Activated T-cell treated with anti-CD3 and anti-CD28 coated beads, Interleukin-2, amount 50 U/mL, for 4 hours (primary cell): Measurements from ENCODE around the gene PUM1. TPM values are rescaled to one million over a fixed set of nuclear protein-coding genes. Genes with fewer than 3 reads are reported as not detected.
"Not testable (repeated sequence)": the region's sequence is repeated elsewhere in the genome, so short reads cannot be mapped to it uniquely, and the experiment has no call there.

Experiments used
- ATAC-seq, 2 donors: fragments of 200-7000 bp; cut with Tn5 transposase; one replicate each; pipeline ENCODE4 v1.10.0; 2021
- DNase-seq: peaks from one replicate; pipeline ENCODE4 v3.0.0-alpha.2; 2020
- H3K27me3 Mint-ChIP-seq: one replicate; pipeline ENCODE4 v1.8.0; 2021; ENCODE audit warnings: low read depth, mixed read lengths
- H3K36me3 Mint-ChIP-seq: one replicate; pipeline ENCODE4 v1.8.0; 2022; ENCODE audit warnings: mixed read lengths; ENCODE audit not compliant: insufficient read depth
- H3K4me1 Mint-ChIP-seq: one replicate; pipeline ENCODE4 v1.8.0; 2021; ENCODE audit warnings: low read depth, mixed read lengths
- H3K4me3 Mint-ChIP-seq: one replicate; pipeline ENCODE4 v1.8.0; 2021; ENCODE audit warnings: mild to moderate bottlenecking, moderate library complexity, mixed read lengths
- H3K9me3 Mint-ChIP-seq: one replicate; pipeline ENCODE4 v1.8.0; 2021; ENCODE audit warnings: mixed read lengths
- total RNA-seq, 3 donors: library from RNA; stranded (reverse); gene quantifications; one replicate each; pipeline ENCODE4 v1.2.1, GENCODE V29; 2021

Gene PUM1
- total RNA-seq, 3 donors from 2014 or later = 104 to 113 (median 110) TPM

- DNase-seq = no peak
- no peak overlapping the region for H3K4me3 Mint-ChIP-seq
- no peaks in the 10 kb centered on the region for H3K9me3 Mint-ChIP-seq
- peaks cover 2% of the 10 kb centered on the region for H3K27me3 Mint-ChIP-seq
- H3K4me1 Mint-ChIP-seq = no peaks in the 10 kb centered on the region
- no peak for ATAC-seq
- H3K36me3 Mint-ChIP-seq = no peaks in the 10 kb centered on the region
These were observed 16.9 kb upstream of the PUM1 start for GRCh38 chr1:31082385-31082784.

- no peaks in the 10 kb centered on the region for H3K27me3 Mint-ChIP-seq
- no peaks in the 10 kb centered on the region for H3K36me3 Mint-ChIP-seq
- no peaks in the 10 kb centered on the region for H3K4me1 Mint-ChIP-seq
- no peak overlapping the region for H3K4me3 Mint-ChIP-seq
- H3K9me3 Mint-ChIP-seq = no peaks in the 10 kb centered on the region
- ATAC-seq (no peak), DNase-seq (no peak)
These were observed 7.5 kb upstream of the PUM1 start for GRCh38 chr1:31073044-31073443.

- Mint-ChIP-seq H3K4me3 (no peak overlapping the region), H3K27me3 (no peaks in the 10 kb centered on the region), H3K9me3 (no peaks in the 10 kb centered on the region), H3K36me3 (no peaks in the 10 kb centered on the region), H3K4me1 (no peaks in the 10 kb centered on the region)
- DNase-seq = no peak
- no peak for ATAC-seq
These were observed 6.8 kb upstream of the PUM1 start for GRCh38 chr1:31072304-31072746.

GRCh38 chr1:31069392-31069791 lies 3.9 kb upstream of the PUM1 start:
- Mint-ChIP-seq H3K4me1 (peaks cover 3% of the 10 kb centered on the region), H3K4me3 (no peak overlapping the region), H3K36me3 (no peaks in the 10 kb centered on the region), H3K9me3 (no peaks in the 10 kb centered on the region), H3K27me3 (no peaks in the 10 kb centered on the region)
- DNase-seq (no peak), ATAC-seq (no peak)

GRCh38 chr1:31064718-31065309 lies 703 bp downstream of the PUM1 start:
- ATAC-seq (peak in 1 of 2 donors; percentile 7), DNase-seq (peak; percentile 6)
- Mint-ChIP-seq H3K27me3 (no peaks in the 10 kb centered on the region), H3K36me3 (peaks cover 5% of the 10 kb centered on the region), H3K4me1 (peaks cover 27% of the 10 kb centered on the region), H3K4me3 (peak overlapping the region; percentile 97), H3K9me3 (no peaks in the 10 kb centered on the region)

- peaks cover 8% of the 10 kb centered on the region for H3K36me3 Mint-ChIP-seq
- peak overlapping the region; percentile 97 for H3K4me3 Mint-ChIP-seq
- ATAC-seq (no peak), DNase-seq (no peak)
- peaks cover 31% of the 10 kb centered on the region for H3K4me1 Mint-ChIP-seq
- H3K9me3 Mint-ChIP-seq = no peaks in the 10 kb centered on the region
- H3K27me3 Mint-ChIP-seq = no peaks in the 10 kb centered on the region
These were observed 1.3 kb downstream of the PUM1 start for GRCh38 chr1:31064111-31064717.

GRCh38 chr1:31063631-31064030 lies 1.9 kb downstream of the PUM1 start:
- DNase-seq = no peak

GRCh38 chr1:31062867-31063380 lies 2.6 kb downstream of the PUM1 start:
- H3K4me3 Mint-ChIP-seq = peak overlapping the region; percentile 97
- H3K9me3 Mint-ChIP-seq = no peaks in the 10 kb centered on the region
- ATAC-seq (no peak), DNase-seq (no peak)
- peaks cover 44% of the 10 kb centered on the region for H3K4me1 Mint-ChIP-seq
- peaks cover 18% of the 10 kb centered on the region for H3K36me3 Mint-ChIP-seq
- no peaks in the 10 kb centered on the region for H3K27me3 Mint-ChIP-seq

More at GRCh38 chr1:31063631-31064030, 1.9 kb downstream of the PUM1 start:
- no peaks in the 10 kb centered on the region for H3K27me3 Mint-ChIP-seq
- no peaks in the 10 kb centered on the region for H3K9me3 Mint-ChIP-seq
- peaks cover 37% of the 10 kb centered on the region for H3K4me1 Mint-ChIP-seq
- H3K4me3 Mint-ChIP-seq = peak overlapping the region; percentile 97
- H3K36me3 Mint-ChIP-seq = peaks cover 12% of the 10 kb centered on the region
- ATAC-seq = no peak

- Mint-ChIP-seq H3K4me1 (peaks cover 49% of the 10 kb centered on the region), H3K4me3 (peak overlapping the region; percentile 97), H3K36me3 (peaks cover 22% of the 10 kb centered on the region)
- H3K27me3 Mint-ChIP-seq, H3K9me3 Mint-ChIP-seq, DNase-seq, ATAC-seq: not testable (repeated sequence)
These were observed 3.2 kb downstream of the PUM1 start for GRCh38 chr1:31062162-31062866.

GRCh38 chr1:31058012-31058411 lies 7.5 kb downstream of the PUM1 start:
- Mint-ChIP-seq H3K36me3 (peaks cover 36% of the 10 kb centered on the region), H3K27me3 (no peaks in the 10 kb centered on the region), H3K4me3 (peak overlapping the region; percentile 37), H3K9me3 (no peaks in the 10 kb centered on the region), H3K4me1 (peaks cover 70% of the 10 kb centered on the region)
- ATAC-seq (no peak), DNase-seq (no peak)

GRCh38 chr1:31055953-31056352 lies 9.6 kb downstream of the PUM1 start:
- no peak for ATAC-seq
- DNase-seq = no peak
- Mint-ChIP-seq H3K4me1 (peaks cover 65% of the 10 kb centered on the region), H3K9me3 (no peaks in the 10 kb centered on the region), H3K36me3 (peaks cover 32% of the 10 kb centered on the region), H3K4me3 (peak overlapping the region; percentile 19), H3K27me3 (no peaks in the 10 kb centered on the region)

GRCh38 chr1:31055501-31055900 lies 10.0 kb downstream of the PUM1 start:
- Mint-ChIP-seq H3K36me3 (peaks cover 35% of the 10 kb centered on the region), H3K4me3 (peak overlapping the region; percentile 11), H3K9me3 (no peaks in the 10 kb centered on the region), H3K4me1 (peaks cover 67% of the 10 kb centered on the region), H3K27me3 (no peaks in the 10 kb centered on the region)
- DNase-seq = no peak
- ATAC-seq = no peak

- Mint-ChIP-seq H3K27me3 (no peaks in the 10 kb centered on the region), H3K36me3 (peaks cover 37% of the 10 kb centered on the region), H3K4me3 (peak overlapping the region; percentile 56), H3K4me1 (peaks cover 68% of the 10 kb centered on the region), H3K9me3 (no peaks in the 10 kb centered on the region)
- ATAC-seq = peak in 1 of 2 donors; percentile 7
- no peak for DNase-seq
These were observed 10.5 kb downstream of the PUM1 start for GRCh38 chr1:31054958-31055481.

- Mint-ChIP-seq H3K36me3 (peaks cover 35% of the 10 kb centered on the region), H3K4me3 (peak overlapping the region; percentile 6), H3K27me3 (no peaks in the 10 kb centered on the region), H3K9me3 (no peaks in the 10 kb centered on the region), H3K4me1 (peaks cover 66% of the 10 kb centered on the region)
- ATAC-seq (peak; percentile 72 to 78), DNase-seq (no peak)
These were observed 11.2 kb downstream of the PUM1 start for GRCh38 chr1:31054349-31054748.
